Activated T-helper 1 cell treated with anti-CD3 and anti-CD28 coated beads, Interleukin-12 subunit alpha, Interleukin-12 subunit beta, Interleukin-2, Interleukin-4 antibody, amounts not matched to agents 30 ng/mL and 10 ng/mL and 1 ng/mL, durations not matched to agents 14 hours and 24 hours and 36 hours (primary cell): ENCODE data around the gene SIMC1. TPM values are rescaled to one million over a fixed set of nuclear protein-coding genes. Genes with fewer than 3 reads are reported as not detected.
"Not testable (repeated sequence)": the region's sequence is repeated elsewhere in the genome, so short reads cannot be mapped to it uniquely, and the experiment has no call there.

Experiments
- DNase-seq: peaks from one replicate; pipeline ENCODE4 v3.0.0; 2021; ENCODE audit warnings: low spot score
- H3K27ac Mint-ChIP-seq: one replicate; pipeline ENCODE4 v1.8.0; 2021; ENCODE audit warnings: mild to moderate bottlenecking, mixed read lengths
- H3K27me3 Mint-ChIP-seq: one replicate; pipeline ENCODE4 v1.8.0; 2022; ENCODE audit warnings: mild to moderate bottlenecking, moderate library complexity, mixed read lengths; ENCODE audit not compliant: insufficient read depth
- H3K36me3 Mint-ChIP-seq: one replicate; pipeline ENCODE4 v1.8.0; 2021; ENCODE audit warnings: low read depth, mixed read lengths
- H3K4me1 Mint-ChIP-seq: one replicate; pipeline ENCODE4 v1.8.0; 2021; ENCODE audit warnings: low read depth, mixed read lengths
- H3K4me3 Mint-ChIP-seq: one replicate; pipeline ENCODE4 v1.8.0; 2021; ENCODE audit warnings: mild to moderate bottlenecking, moderate library complexity, mixed read lengths
- H3K9me3 Mint-ChIP-seq: one replicate; pipeline ENCODE4 v1.8.0; 2021; ENCODE audit warnings: mixed read lengths
- intact Hi-C: fragments of 100-400 bp; cut with micrococcal nuclease; formaldehyde crosslinking; loops from one replicate; pipeline ENCODE4 v1.15.1; 2024
- total RNA-seq: library from RNA; stranded (reverse); gene quantifications from 2 replicates; pipeline ENCODE4 v1.2.3, GENCODE V29; 2022

SIMC1 gene
- total RNA-seq, 1 donor from 2014 or later: 36.7 TPM

DNA sequence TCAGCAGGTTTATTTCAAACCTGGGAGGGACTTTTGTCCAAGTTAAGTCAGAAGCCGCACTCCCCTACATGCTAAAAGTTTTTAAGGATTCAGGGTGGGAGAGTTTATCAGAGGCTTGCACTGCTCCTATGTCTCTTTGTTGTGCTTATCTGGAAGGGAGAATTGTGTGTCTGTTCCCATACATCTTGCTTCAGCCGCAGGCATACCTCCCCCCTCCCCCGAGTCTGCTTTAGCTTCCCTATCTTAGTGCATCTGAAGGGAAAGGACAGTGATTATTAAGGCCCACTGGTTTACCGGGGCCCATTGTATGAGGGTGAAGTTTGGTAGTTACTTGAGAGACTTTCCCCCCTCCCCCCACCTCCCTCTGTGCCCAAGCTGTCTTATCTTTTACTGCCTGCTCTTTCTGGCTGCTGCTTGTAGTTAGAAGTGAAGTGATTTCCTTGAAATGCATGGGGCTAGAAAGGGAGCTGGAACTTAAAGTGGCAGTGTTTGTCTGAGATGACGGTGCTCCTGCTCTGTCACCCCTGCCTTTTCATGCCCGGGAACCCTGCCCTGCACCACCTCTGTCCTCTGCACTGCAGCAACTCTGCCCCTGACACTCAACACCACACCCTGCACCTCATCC lies 40.9 kb upstream of the SIMC1 start:
- DNase-seq, intact Hi-C loops, H3K9me3 Mint-ChIP-seq, H3K4me3 Mint-ChIP-seq, H3K27ac Mint-ChIP-seq, H3K4me1 Mint-ChIP-seq, H3K36me3 Mint-ChIP-seq: not testable (repeated sequence)
- H3K27me3 Mint-ChIP-seq: peaks cover 23% of the 10 kb centered on the region

DNA sequence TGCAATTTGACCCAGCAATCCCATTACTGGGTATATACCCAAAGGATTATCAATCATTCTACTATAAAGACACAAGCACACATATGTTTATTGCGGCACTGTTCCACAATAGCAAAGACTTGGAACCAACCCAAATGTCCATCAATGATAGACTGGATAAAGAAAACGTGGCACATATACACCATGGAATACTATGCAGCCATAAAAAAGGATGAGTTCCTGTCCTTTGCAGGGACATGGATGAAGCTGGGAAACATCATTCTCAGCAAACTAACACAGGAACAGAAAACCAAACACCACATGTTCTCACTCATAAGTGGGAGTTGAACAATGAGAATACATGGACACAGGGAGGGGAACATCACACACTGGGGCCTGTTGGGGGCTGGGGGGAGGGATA lies 39.9 kb upstream of the SIMC1 start:
- DNase-seq, H3K4me1 Mint-ChIP-seq, H3K9me3 Mint-ChIP-seq, H3K36me3 Mint-ChIP-seq, intact Hi-C loops, H3K27ac Mint-ChIP-seq: not testable (repeated sequence)
- Mint-ChIP-seq H3K4me3 (peak overlapping the region; percentile 42), H3K27me3 (peaks cover 31% of the 10 kb centered on the region)

DNA sequence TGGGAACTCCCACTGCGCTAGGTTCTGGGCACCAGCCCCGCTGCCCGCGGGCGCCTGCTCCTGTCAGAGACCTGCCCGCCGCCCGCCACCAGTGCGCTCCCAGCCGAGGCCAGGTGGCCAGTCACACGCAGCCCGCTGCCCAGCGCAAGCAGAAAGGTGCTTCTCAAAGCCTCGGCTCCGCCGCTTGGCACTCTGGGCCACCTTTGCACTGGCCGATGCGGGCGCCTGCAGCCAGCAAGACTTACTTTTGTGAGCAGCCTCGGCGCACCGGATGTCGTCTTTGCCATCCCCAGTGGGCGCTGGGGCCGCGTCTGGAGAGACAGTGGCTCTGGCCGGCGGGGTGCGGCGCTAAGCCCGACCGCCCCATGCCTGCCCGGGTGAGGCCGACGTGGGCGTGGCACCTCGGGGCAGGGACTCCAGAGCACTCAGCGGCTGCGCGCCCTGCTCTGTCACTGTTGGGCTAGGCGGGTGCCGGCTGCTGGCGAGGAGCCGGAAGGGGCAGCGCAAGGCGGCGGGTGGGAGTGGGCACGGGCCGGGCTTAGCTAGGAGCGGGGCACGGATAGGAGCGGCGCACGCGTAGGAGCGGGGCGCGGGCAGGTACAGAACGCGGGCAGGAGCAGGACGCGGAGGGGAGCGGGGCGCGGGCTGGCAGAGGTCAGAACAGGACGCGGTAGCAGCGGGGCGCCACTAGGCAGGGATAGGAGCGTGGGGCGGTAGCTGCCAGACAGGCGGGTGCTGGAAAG lies 39.1 kb upstream of the SIMC1 start:
- H3K36me3 Mint-ChIP-seq, DNase-seq, H3K4me1 Mint-ChIP-seq, H3K27ac Mint-ChIP-seq, intact Hi-C loops, H3K9me3 Mint-ChIP-seq: not testable (repeated sequence)
- H3K4me3 Mint-ChIP-seq: peak overlapping the region; percentile 30
- peaks cover 30% of the 10 kb centered on the region for H3K27me3 Mint-ChIP-seq

DNA sequence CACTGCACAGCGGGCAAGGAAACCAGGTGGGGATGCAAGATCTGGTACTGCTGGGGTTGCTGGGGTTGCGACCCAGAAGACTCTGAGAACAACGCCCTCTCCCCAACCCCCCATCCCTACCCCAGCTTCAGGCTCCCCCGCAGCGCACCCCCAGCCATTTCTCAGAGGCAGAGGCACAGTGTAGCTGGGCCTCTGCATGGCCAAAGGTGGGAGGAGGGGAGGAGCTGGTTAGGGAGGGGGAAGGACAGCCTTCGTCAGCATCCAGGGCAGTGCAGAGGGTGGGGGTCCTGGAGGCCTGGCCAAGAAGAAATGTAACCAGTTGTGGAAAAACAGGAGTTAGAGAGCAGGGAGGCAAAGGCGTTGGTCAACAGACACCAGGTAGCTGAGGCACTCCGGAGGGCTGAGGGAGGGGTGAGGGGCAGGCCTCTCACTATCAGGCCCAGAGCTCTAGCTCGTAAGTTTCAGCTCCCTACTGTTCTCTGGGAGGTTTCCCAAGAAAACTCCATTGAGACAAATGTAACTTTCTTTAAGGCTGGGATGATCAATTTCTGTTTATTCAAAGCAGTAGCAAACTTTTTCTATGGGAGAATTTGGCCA lies 38.3 kb upstream of the SIMC1 start:
- peaks cover 34% of the 10 kb centered on the region for H3K27me3 Mint-ChIP-seq
- DNase-seq, H3K36me3 Mint-ChIP-seq, intact Hi-C loops, H3K9me3 Mint-ChIP-seq, H3K27ac Mint-ChIP-seq, H3K4me3 Mint-ChIP-seq, H3K4me1 Mint-ChIP-seq: not testable (repeated sequence)

DNA sequence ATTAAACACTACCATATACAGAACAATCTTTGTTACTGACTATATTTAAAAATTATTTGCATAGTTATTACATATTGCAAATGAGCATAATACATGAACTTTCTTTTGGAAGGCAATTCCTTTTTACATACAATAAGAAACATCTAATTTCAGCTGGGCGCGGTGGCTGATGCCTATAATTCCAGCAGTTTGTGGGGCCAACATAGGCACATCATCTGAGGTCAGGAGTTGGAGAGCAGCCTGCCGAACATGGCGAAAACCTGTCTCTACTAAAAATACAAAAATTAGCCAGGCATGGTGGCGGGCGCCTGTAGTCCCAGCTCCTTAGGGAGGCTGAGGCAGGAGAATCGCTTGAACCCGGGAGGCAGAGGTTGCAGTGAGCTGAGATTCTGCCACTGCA lies 36.4 kb upstream of the SIMC1 start:
- no peak for DNase-seq
- Mint-ChIP-seq H3K4me3 (no peak overlapping the region), H3K27me3 (peaks cover 30% of the 10 kb centered on the region), H3K4me1 (no peaks in the 10 kb centered on the region), H3K9me3 (no peaks in the 10 kb centered on the region), H3K27ac (no peak overlapping the region), H3K36me3 (no peaks in the 10 kb centered on the region)
- intact Hi-C loops: no loop called here

DNA sequence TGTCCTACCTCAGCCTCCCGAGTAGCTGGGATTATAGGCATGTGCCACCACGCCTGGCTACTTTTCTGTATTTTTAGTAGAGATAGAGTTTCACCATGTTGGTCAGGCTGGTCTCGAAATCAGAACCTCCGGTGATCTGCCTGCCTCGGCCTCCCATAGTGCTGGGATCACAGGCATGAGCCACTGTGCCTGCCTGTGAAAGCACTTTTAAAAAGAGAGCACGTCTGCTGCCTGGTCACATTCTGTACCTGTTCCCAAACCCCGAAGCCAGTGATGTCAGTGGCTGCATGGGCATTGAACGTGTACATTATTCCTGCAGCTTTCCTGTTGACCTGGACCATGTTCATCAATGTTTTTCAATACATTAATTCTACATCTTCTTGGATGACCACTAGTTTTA lies 35.1 kb upstream of the SIMC1 start:
- Mint-ChIP-seq H3K9me3 (no peaks in the 10 kb centered on the region), H3K27ac (no peak overlapping the region), H3K36me3 (no peaks in the 10 kb centered on the region), H3K27me3 (peaks cover 25% of the 10 kb centered on the region), H3K4me3 (no peak overlapping the region), H3K4me1 (no peaks in the 10 kb centered on the region)
- intact Hi-C loops: no loop called here
- no peak for DNase-seq

DNA sequence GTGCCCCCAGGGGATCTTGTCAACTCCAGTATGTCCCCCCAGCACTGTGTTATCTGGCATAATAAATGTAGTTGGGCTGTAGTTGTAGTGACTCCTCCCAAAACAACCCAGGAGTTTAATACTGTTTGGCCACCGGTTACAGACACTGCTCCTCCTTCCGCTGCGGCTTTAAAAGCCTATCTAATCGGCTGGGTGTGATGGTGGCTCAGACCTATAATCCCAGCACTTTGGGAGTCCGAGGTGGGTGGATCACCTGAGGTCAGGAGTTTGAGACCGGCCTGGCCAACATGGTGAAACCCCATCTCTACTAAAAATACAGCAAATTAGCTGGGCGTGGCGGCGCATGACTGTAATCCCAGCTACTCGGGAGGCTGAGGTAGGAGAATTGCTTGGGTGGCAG lies 34.7 kb upstream of the SIMC1 start:
- not testable (repeated sequence) for H3K36me3 Mint-ChIP-seq, H3K9me3 Mint-ChIP-seq

DNA sequence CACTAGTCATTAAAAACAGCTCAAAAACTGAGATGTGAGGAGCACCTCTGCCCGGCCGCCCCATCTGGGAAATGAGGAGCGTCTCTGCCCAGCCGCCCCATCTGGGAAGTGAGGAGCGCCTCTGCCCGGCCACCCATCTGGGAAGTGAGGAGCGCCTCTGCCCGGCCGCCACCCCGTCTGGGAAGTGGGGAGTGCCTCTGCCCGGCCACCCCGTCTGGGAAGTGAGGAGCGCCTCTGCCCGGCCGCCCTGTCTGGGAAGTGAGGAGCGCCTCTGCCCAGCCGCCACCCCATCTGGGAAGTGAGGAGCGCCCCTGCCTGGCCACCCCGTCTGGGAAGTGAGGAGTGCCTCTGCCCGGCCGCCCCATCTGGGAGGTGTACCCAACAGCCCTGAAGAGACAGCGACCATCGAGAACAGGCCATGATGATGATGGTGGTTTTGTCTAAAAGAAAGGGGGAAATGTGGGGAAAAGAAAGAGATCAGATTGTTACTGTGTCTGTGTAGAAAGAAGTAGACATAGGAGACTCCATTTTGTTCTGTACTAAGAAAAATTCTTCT lies 23.7 kb upstream of the SIMC1 start:
- DNase-seq, H3K27me3 Mint-ChIP-seq, H3K36me3 Mint-ChIP-seq, H3K9me3 Mint-ChIP-seq, H3K4me3 Mint-ChIP-seq, intact Hi-C loops, H3K4me1 Mint-ChIP-seq, H3K27ac Mint-ChIP-seq: not testable (repeated sequence)

More for the DNA sequence above, 34.7 kb upstream of the SIMC1 start:
- peaks cover 22% of the 10 kb centered on the region for H3K27me3 Mint-ChIP-seq
- DNase-seq, H3K27ac Mint-ChIP-seq, intact Hi-C loops, H3K4me1 Mint-ChIP-seq, H3K4me3 Mint-ChIP-seq: not testable (repeated sequence)

DNA sequence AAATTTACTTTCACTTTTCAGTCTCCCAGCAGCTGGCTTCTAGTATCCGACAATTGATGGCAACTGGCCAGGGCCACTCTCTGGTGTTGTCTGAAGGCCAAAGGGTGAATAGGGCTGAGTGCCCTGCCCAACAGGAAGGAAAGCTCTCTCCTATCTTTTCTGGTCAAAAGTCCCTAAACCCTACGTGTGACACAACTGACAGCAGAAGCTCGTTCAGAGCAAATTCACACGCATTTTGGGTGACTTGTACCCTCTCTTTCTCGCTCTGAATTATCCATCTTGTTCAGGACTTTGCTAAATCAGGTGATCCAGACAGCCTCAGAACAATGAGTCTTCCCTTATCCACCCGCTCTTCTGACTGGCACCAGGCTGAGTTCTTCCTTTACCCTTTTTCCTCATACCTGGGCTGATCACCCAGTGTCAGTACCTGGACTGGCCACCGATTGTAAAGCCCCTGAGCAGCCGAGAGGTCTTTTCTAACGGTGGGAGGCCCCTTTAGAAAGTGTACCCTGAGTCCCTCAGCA lies 21.8 kb upstream of the SIMC1 start:
- H3K27me3 Mint-ChIP-seq, H3K4me3 Mint-ChIP-seq, H3K36me3 Mint-ChIP-seq, H3K27ac Mint-ChIP-seq, H3K4me1 Mint-ChIP-seq, intact Hi-C loops, DNase-seq, H3K9me3 Mint-ChIP-seq: not testable (repeated sequence)

DNA sequence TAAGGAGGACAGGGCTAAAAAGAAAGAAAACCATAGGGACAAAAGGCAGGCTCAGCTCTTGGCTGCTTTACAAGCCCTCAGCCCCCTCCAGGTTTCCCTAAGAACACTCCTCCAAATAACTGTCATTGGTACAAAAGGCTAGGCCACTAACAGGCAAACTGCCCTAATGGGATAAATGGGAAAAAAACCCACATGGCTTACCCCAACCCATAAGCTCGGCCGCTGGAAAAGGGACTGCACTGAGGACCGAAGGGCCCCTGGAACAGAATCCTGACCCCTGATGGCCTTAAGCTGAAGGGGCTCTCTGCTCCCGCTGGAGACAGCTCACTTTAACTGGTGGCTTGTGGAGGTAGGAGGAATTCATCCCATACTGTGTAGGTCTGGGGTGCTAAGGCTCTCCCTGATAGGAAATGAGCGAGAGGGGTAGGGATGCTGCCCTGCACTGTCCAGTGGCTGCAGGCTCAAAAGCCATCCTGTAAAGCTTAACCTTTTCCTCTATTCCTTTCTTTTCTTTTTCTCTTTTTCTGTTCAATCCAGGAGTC lies 21.0 kb upstream of the SIMC1 start:
- DNase-seq, H3K27me3 Mint-ChIP-seq, H3K27ac Mint-ChIP-seq, H3K4me3 Mint-ChIP-seq, intact Hi-C loops, H3K36me3 Mint-ChIP-seq, H3K9me3 Mint-ChIP-seq, H3K4me1 Mint-ChIP-seq: not testable (repeated sequence)

DNA sequence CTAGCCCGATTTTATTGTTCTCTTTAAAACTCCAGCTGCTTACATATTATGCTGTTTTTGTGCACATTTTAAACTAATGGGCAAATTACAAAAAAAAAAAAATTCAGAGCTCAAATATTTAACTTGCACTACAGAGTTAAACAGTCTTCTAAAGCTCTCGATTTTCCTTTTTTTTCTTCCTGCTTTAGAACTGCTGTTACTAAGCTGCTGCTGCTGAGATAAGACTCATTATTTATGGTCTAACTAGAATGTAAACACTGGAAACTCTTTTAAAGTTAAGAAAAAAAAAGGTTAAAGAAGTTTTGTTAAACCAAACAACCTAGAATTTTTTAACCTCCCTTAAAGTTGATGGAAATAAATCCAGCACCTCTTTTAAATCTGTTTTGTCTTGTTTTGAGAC lies 20.5 kb upstream of the SIMC1 start:
- DNase-seq, H3K27me3 Mint-ChIP-seq, H3K27ac Mint-ChIP-seq, H3K9me3 Mint-ChIP-seq, intact Hi-C loops, H3K4me3 Mint-ChIP-seq, H3K36me3 Mint-ChIP-seq, H3K4me1 Mint-ChIP-seq: not testable (repeated sequence)

DNA sequence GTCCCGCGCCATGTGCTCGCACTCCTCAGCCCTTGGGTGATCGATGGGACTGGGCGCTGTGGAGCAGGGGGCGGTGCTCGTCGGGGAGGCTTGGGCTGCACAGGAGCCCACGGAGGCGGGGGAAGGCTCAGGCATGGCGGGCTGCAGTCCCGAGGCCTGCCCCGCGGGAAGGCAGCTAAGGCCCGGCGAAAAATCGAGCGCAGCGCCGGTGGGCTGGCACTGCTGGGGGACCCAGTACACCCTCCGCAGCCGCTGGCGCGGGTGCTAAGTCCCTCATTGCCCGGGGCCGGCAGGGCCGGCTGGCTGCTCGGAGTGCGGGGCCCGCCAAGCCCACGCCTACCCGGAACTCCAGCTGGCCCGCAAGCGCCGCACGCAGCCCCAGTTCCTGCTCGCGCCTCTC lies 16.2 kb upstream of the SIMC1 start:
- H3K4me1 Mint-ChIP-seq, H3K27me3 Mint-ChIP-seq, H3K36me3 Mint-ChIP-seq, intact Hi-C loops, H3K4me3 Mint-ChIP-seq, H3K9me3 Mint-ChIP-seq, H3K27ac Mint-ChIP-seq, DNase-seq: not testable (repeated sequence)

DNA sequence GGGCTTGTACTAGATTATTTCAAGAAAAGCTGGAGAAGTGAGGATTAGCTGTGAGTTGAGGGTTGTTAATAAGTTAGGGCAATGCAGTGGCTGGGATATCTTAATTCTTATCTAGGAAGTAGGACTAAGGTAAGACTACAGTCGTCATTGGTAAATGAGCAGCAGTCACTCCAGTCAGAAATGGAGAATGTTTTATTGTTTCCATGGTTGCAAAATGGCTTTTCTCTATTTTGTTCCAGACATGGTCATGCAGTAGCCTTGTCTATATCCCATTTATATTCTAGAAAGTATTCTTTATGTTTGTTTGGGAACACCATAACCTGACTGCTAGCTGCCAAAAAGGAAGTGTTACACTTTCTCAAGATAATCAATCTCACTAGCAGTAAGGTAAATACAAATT lies 9.9 kb upstream of the SIMC1 start:
- H3K36me3 Mint-ChIP-seq, H3K9me3 Mint-ChIP-seq, H3K27ac Mint-ChIP-seq: not testable (repeated sequence)

More for the DNA sequence above, 9.9 kb upstream of the SIMC1 start:
- H3K27me3 Mint-ChIP-seq, H3K4me3 Mint-ChIP-seq, intact Hi-C loops, H3K4me1 Mint-ChIP-seq, DNase-seq: not testable (repeated sequence)
